Neural cell (in vitro differentiated cells): ENCODE measurements around the gene PANX2. TPM values are rescaled to one million over a fixed set of nuclear protein-coding genes. Genes with fewer than 3 reads are reported as not detected.
A peak's percentile ranks its signal among the peaks of the same experiment; 100 is the strongest.
"Not testable (repeated sequence)": the region's sequence is repeated elsewhere in the genome, so short reads cannot be mapped to it uniquely, and the experiment has no call there.

Experiments used
- H2AFZ ChIP-seq: fragments of 200-600, 300-800 bp; sonication (generic), shearing (Covaris generic); 2 replicates; pipeline ENCODE4 v1.6.0; 2014; ENCODE audit warnings: low read depth, mild to moderate bottlenecking, antibody characterized with exemption, low read length, moderate library complexity
- H3F3A ChIP-seq: fragments of 200-600 bp; shearing (Covaris generic); 2 replicates; pipeline ENCODE4 v1.6.1; 2016; ENCODE audit warnings: mild to moderate bottlenecking, moderate library complexity, mixed read lengths, antibody characterized with exemption, low read length; ENCODE audit not compliant: insufficient read depth, poor library complexity, severe bottlenecking
- H3K27ac ChIP-seq: fragments of 200-600, 300-800 bp; sonication (generic), shearing (Covaris generic); 2 replicates; pipeline ENCODE4 v1.5.1; 2014; ENCODE audit warnings: mild to moderate bottlenecking, low read length, moderate library complexity
- H3K27me3 ChIP-seq: fragments of 300-800, 200-600 bp; sonication (generic), shearing (Covaris generic); 2 replicates; pipeline ENCODE4 v1.6.0; 2014; ENCODE audit warnings: mild to moderate bottlenecking, low read depth, low read length, moderate library complexity; ENCODE audit not compliant: insufficient read depth
- H3K36me3 ChIP-seq: fragments of 300-800, 200-600 bp; sonication (generic), shearing (Covaris generic); 2 replicates; pipeline ENCODE4 v1.5.1; 2014; ENCODE audit warnings: mild to moderate bottlenecking, antibody characterized with exemption, low read length, moderate library complexity; ENCODE audit not compliant: insufficient read depth
- H3K4me2 ChIP-seq: fragments of 300-800, 200-600 bp; sonication (generic), shearing (Covaris generic); 2 replicates; pipeline ENCODE4 v1.6.0; 2014; ENCODE audit warnings: mild to moderate bottlenecking, low read length
- H3K4me3 ChIP-seq: fragments of 300-800, 200-600 bp; sonication (generic), shearing (Covaris generic); 2 replicates; pipeline ENCODE4 v1.5.1; 2014; ENCODE audit warnings: mild to moderate bottlenecking, low read length, moderate library complexity
- H3K79me2 ChIP-seq: fragments of 200-600 bp; shearing (Covaris generic); replicated peaks from 2 replicates; pipeline ENCODE4 v1.6.0; 2014; ENCODE audit warnings: mild to moderate bottlenecking, low read length, moderate library complexity; ENCODE audit not compliant: insufficient read depth
- H3K9ac ChIP-seq: fragments of 300-800, 200-600 bp; sonication (generic), shearing (Covaris generic); 2 replicates; pipeline ENCODE4 v1.6.1; 2016; ENCODE audit warnings: mild to moderate bottlenecking, low read length, mixed read lengths
- H3K9me2 ChIP-seq: fragments of 200-600 bp; shearing (Covaris generic); 2 replicates; pipeline ENCODE4 v1.6.1; 2016; ENCODE audit warnings: mild to moderate bottlenecking, low read length, mixed read lengths; ENCODE audit not compliant: insufficient read depth
- H3K9me3 ChIP-seq: fragments of 200-600, 300-800 bp; sonication (generic), shearing (Covaris generic); 2 replicates; pipeline ENCODE4 v1.6.1; 2016; ENCODE audit warnings: mild to moderate bottlenecking, mixed run types, low read length, moderate library complexity, mixed read lengths
- H4K20me1 ChIP-seq: fragments of 200-600 bp; shearing (Covaris generic); 2 replicates; pipeline ENCODE4 v1.6.1; 2016; ENCODE audit warnings: mild to moderate bottlenecking, mixed run types; ENCODE audit not compliant: insufficient read depth
- EP300 ChIP-seq: fragments of 450-650 bp; conservative IDR thresholded peaks from 2 replicates; pipeline ENCODE4 v1.6.1; 2014; ENCODE audit warnings: antibody characterized with exemption, mild to moderate bottlenecking, moderate library complexity; ENCODE audit not compliant: poor library complexity, severe bottlenecking
- EZH2 ChIP-seq: fragments of 200-600, 300-800 bp; shearing (Covaris generic), sonication (generic); IDR thresholded peaks from 2 replicates; pipeline ENCODE4 v1.6.1; 2014; ENCODE audit warnings: antibody characterized with exemption, low read length, borderline replicate concordance, mild to moderate bottlenecking; ENCODE audit not compliant: insufficient read depth, poor library complexity, severe bottlenecking
- MXI1 ChIP-seq: fragments of 450-650 bp; conservative IDR thresholded peaks from 2 replicates; pipeline ENCODE4 v1.6.1; 2014; ENCODE audit warnings: antibody characterized with exemption, mild to moderate bottlenecking; ENCODE audit not compliant: poor library complexity, severe bottlenecking
- POLR2AphosphoS5 ChIP-seq: IDR thresholded peaks from 2 replicates; pipeline ENCODE4 v1.6.1; 2012
- RAD21 ChIP-seq: fragments of 450-650 bp; conservative IDR thresholded peaks from 2 replicates; pipeline ENCODE4 v1.6.1; 2014; ENCODE audit warnings: antibody characterized with exemption, mild to moderate bottlenecking, moderate library complexity
- SMC3 ChIP-seq: fragments of 450-650 bp; conservative IDR thresholded peaks from 2 replicates; pipeline ENCODE4 v1.6.1; 2014; ENCODE audit warnings: antibody characterized with exemption, mild to moderate bottlenecking, moderate library complexity; ENCODE audit not compliant: poor library complexity
- TAF1 ChIP-seq: IDR thresholded peaks from 2 replicates; pipeline ENCODE4 v1.6.1; 2012; ENCODE audit warnings: low read depth
- polyA plus RNA-seq: library from polyadenylated mRNA; depleted of rRNA; stranded (reverse); fragments of >200 nt; gene quantifications from 2 replicates; pipeline ENCODE4 v1.2.3, GENCODE V29; 2014
- TF ChIP-seq, protein P1 (sequence below): IDR thresholded peaks from 2 replicates; pipeline ENCODE4 v1.6.1; 2012; ENCODE audit warnings: borderline replicate concordance
- TF ChIP-seq, protein P2 (sequence below): fragments of 450-650 bp; IDR thresholded peaks from 2 replicates; pipeline ENCODE4 v1.5.1; 2014; ENCODE audit warnings: antibody characterized with exemption, mild to moderate bottlenecking, moderate library complexity; ENCODE audit not compliant: poor library complexity, severe bottlenecking

PANX2 gene
- polyA plus RNA-seq, 1 donor from 2014 or later: 3.4 TPM

DNA sequence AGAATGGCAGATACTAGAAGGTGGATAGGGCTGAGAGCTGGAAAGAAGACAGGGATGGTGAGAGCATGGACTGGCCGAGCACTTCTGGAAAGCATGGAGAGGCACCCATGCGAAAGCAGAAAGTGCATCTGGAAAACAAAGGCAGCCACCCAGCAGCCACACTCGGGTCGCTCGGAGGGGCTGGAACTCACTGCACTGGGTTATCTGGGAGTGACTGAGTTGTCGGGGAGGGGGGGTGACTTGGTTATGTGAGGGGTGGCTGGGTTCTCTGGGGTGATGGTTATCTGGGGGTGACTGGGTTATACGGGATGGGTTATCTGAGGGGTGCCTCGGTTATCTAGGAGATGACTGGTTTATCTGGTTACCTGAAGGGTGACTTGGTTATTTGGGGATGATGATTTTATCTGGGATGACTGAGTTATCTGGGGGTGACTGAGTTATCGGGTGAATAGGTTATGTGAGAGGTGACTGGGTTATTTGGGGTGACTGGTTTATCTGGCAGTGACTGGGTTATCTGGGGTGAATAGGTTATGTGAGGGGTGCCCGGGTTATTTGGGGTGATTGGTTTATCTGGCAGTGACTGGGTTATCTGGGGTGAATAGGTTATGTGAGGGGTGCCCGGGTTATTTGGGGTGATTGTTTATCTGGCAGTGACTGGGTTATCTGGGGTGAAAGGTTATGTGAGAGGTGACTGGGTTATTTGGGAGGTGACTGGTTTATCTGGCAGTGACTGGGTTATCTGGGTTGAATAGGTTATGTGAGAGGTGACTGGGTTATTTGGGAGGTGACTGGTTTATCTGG lies 2.6 kb upstream of the PANX2 start:
- no peaks in the 10 kb centered on the region for H3K9me2 ChIP-seq
- no peak overlapping the region for H3K9ac ChIP-seq
- no peaks in the 10 kb centered on the region for H3K36me3 ChIP-seq
- H3K4me2 ChIP-seq: no peak overlapping the region
- H3K27me3 ChIP-seq: peaks cover 10% of the 10 kb centered on the region
- no peak overlapping the region for H2AFZ ChIP-seq
- TF ChIP-seq TAF1: no peak
- TF ChIP-seq EP300: no peak
- TF ChIP-seq POLR2AphosphoS5: no peak
- TF ChIP-seq EZH2: no peak
- H3K4me3 ChIP-seq: no peak overlapping the region
- no peak overlapping the region for H3K27ac ChIP-seq
- H3K9me3 ChIP-seq: no peaks in the 10 kb centered on the region
- no peaks in the 10 kb centered on the region for H3K79me2 ChIP-seq
- H3F3A ChIP-seq: no peaks in the 10 kb centered on the region
- no peaks in the 10 kb centered on the region for H4K20me1 ChIP-seq

DNA sequence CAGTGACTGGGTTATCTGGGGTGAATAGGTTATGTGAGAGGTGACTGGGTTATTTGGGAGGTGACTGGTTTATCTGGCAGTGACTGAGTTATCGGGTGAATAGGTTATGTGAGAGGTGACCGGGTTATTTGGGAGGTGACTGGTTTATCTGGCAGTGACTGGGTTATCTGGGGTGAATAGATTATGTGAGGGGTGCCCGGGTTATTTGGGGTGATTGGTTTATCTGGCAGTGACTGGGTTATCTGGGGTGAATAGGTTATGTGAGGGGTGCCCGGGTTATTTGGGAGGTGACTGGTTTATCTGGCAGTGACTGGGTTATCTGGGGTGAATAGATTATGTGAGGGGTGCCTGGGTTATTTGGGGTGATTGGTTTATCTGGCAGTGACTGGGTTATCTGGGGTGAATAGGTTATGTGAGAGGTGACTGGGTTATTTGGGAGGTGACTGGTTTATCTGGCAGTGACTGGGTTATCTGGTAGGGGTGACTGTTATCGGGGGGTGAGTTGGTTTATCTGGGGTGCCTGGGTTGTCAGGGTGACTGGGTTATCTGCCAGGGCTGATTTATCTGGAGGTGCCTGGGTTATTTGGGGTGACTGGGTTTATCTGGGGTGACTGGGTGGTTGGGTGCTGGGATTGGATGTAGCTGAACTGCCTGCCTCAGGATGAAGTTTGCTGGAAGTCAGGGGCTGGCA lies 1.9 kb upstream of the PANX2 start:
- H2AFZ ChIP-seq, H3F3A ChIP-seq, H3K9me3 ChIP-seq, H3K36me3 ChIP-seq, H3K9ac ChIP-seq, H3K79me2 ChIP-seq, H3K9me2 ChIP-seq, H4K20me1 ChIP-seq, H3K27ac ChIP-seq, H3K4me3 ChIP-seq, H3K4me2 ChIP-seq: not testable (repeated sequence)
- H3K27me3 ChIP-seq: peaks cover 10% of the 10 kb centered on the region

DNA sequence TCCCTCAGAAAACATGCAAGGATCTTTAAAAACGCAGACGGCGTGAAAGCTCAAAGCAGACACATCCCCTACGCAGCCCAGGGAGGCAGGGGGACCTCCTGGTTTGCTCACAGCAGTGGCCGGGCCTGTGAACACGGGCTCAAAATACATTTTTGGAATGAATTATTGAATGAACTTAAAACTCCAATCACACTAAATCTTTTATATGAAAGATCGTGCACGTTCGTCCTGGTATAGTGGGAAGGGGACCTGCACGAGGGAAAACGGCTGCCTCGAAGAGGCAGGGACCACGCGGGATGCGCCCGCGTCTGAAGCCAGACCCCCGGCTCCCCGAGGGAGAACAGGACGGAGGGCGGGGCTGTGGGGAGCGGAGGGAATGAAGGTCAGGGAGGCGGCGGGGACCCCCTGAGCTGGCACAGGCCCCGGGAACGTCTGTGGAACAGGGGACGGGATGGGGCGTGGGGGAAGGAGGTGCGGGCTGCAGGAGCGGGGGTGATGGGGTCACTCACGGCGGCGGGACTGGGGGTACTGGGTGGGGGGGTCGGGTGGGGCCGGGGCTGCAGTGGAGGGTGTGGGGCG lies 1.3 kb upstream of the PANX2 start:
- Histone ChIP-seq H3K9me2 (no peaks in the 10 kb centered on the region), H3K9ac (peak overlapping the region; percentile 44), H3K36me3 (no peaks in the 10 kb centered on the region), H3K79me2 (no peaks in the 10 kb centered on the region), H2AFZ (no peak overlapping the region), H3K27ac (no peak overlapping the region), H3K9me3 (no peaks in the 10 kb centered on the region), H4K20me1 (no peaks in the 10 kb centered on the region), H3F3A (no peaks in the 10 kb centered on the region), H3K4me3 (peak overlapping the region; percentile 58), H3K27me3 (peaks cover 10% of the 10 kb centered on the region), H3K4me2 (no peak overlapping the region)
- TF ChIP-seq EP300 (no peak), TAF1 (no peak), POLR2AphosphoS5 (no peak), SMC3 (no peak), EZH2 (no peak), MXI1 (no peak), RAD21 (no peak)
- TF ChIP-seq, protein P1, sequence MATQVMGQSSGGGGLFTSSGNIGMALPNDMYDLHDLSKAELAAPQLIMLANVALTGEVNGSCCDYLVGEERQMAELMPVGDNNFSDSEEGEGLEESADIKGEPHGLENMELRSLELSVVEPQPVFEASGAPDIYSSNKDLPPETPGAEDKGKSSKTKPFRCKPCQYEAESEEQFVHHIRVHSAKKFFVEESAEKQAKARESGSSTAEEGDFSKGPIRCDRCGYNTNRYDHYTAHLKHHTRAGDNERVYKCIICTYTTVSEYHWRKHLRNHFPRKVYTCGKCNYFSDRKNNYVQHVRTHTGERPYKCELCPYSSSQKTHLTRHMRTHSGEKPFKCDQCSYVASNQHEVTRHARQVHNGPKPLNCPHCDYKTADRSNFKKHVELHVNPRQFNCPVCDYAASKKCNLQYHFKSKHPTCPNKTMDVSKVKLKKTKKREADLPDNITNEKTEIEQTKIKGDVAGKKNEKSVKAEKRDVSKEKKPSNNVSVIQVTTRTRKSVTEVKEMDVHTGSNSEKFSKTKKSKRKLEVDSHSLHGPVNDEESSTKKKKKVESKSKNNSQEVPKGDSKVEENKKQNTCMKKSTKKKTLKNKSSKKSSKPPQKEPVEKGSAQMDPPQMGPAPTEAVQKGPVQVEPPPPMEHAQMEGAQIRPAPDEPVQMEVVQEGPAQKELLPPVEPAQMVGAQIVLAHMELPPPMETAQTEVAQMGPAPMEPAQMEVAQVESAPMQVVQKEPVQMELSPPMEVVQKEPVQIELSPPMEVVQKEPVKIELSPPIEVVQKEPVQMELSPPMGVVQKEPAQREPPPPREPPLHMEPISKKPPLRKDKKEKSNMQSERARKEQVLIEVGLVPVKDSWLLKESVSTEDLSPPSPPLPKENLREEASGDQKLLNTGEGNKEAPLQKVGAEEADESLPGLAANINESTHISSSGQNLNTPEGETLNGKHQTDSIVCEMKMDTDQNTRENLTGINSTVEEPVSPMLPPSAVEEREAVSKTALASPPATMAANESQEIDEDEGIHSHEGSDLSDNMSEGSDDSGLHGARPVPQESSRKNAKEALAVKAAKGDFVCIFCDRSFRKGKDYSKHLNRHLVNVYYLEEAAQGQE: no peak
- TF ChIP-seq, protein P2, sequence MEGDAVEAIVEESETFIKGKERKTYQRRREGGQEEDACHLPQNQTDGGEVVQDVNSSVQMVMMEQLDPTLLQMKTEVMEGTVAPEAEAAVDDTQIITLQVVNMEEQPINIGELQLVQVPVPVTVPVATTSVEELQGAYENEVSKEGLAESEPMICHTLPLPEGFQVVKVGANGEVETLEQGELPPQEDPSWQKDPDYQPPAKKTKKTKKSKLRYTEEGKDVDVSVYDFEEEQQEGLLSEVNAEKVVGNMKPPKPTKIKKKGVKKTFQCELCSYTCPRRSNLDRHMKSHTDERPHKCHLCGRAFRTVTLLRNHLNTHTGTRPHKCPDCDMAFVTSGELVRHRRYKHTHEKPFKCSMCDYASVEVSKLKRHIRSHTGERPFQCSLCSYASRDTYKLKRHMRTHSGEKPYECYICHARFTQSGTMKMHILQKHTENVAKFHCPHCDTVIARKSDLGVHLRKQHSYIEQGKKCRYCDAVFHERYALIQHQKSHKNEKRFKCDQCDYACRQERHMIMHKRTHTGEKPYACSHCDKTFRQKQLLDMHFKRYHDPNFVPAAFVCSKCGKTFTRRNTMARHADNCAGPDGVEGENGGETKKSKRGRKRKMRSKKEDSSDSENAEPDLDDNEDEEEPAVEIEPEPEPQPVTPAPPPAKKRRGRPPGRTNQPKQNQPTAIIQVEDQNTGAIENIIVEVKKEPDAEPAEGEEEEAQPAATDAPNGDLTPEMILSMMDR: no peak
